ENCODE measurements around the gene CTSD. TPM values are rescaled to one million over a fixed set of nuclear protein-coding genes. Genes with fewer than 3 reads are reported as not detected.

CTSD gene
- polyA plus RNA-seq, 1 of the 3 experiments (the other 2 are of a cell fraction), result 187 TPM

GRCh38 chr11:1812801-1813200 lies 49.1 kb upstream of the CTSD start:
- Histone ChIP-seq H3K4me2 (no peak overlapping the region), H3K36me3 (replicated peaks in 1 of 2; ENCODE audit: control insufficient read depth in 1 of 2, insufficient read depth in 2 of 2, low read length in 1 of 2) (no peaks in the 10 kb centered on the region), H3K4me1 (ENCODE audit: control insufficient read depth in 1 of 2, insufficient read depth in 2 of 2, low read depth in 1 of 2, low read length in 1 of 2) (no peaks in the 10 kb centered on the region), H3F3A (replicated peaks; ENCODE audit: insufficient read depth) (no peaks in the 10 kb centered on the region), H2AFZ (ENCODE audit: low read depth) (no peak overlapping the region), H3K79me2 (ENCODE audit: insufficient read depth) (no peaks in the 10 kb centered on the region), H3K27ac (ENCODE audit: low read depth in 2 of 2, low read length in 1 of 2) (no peak overlapping the region), H4K20me1 (ENCODE audit: insufficient read depth) (no peaks in the 10 kb centered on the region), H3K9me3 (no peaks in the 10 kb centered on the region), H3K4me3 (ENCODE audit: low read depth in 2 of 2, low read length in 1 of 2) (no peak overlapping the region), H3K27me3 (ENCODE audit: insufficient read depth) (no peaks in the 10 kb centered on the region; the same call in 1 of the 2 replicates), H3K9ac (no peak overlapping the region), H3K9me2 (no peaks in the 10 kb centered on the region)
- ChIA-PET CTCF (interaction anchor here (5.7 kb wide), 1 partner anchor 119 kb away, joined by 26 read pairs; no protein-coding TSS in a partner anchor), POLR2A (interaction anchor here (0.6 kb wide), 1 partner anchor 101 kb away, joined by 3 read pairs; no protein-coding TSS in a partner anchor)
- no peak for TF ChIP-seq FOSL2 (IDR thresholded peaks at IDR 0.05; ENCODE audit: borderline replicate concordance, low read depth)
- no peak for TF ChIP-seq REST (IDR thresholded peaks at IDR 0.05; ENCODE audit: low read depth, low read length)
- TF ChIP-seq EP300 (IDR thresholded peaks at IDR 0.05; ENCODE audit: borderline replicate concordance in 1 of 2, low read depth in 1 of 2, low read length in 1 of 2), result no peak
- TF ChIP-seq EZH2phosphoT487 (IDR thresholded peaks at IDR 0.05; ENCODE audit: borderline replicate concordance, low read depth), result no peak
- no peak for TF ChIP-seq FOXM1 (IDR thresholded peaks at IDR 0.05; ENCODE audit: low read depth)
- TF ChIP-seq NRF1 (IDR thresholded peaks at IDR 0.05; ENCODE audit: low read depth, low read length), result no peak
- TF ChIP-seq RXRA (IDR thresholded peaks at IDR 0.05; ENCODE audit: borderline replicate concordance, low read depth), result no peak
- WGBS (ENCODE audit: low lambda C conversion rate), result 77% methylated on average over 15 of the region's 15 CpGs
- DNase-seq, result no peak

GRCh38 chr11:1812274-1812673 lies 48.5 kb upstream of the CTSD start:
- CTCF ChIA-PET, result interaction anchor here (5.7 kb wide), 1 partner anchor 119 kb away, joined by 26 read pairs; no protein-coding TSS in a partner anchor

More at GRCh38 chr11:1812274-1812673, 48.5 kb upstream of the CTSD start:
- DNase-seq, result no peak
- H3K4me2 ChIP-seq, result no peak overlapping the region
- no peak for TF ChIP-seq FOXM1 (IDR thresholded peaks at IDR 0.05; ENCODE audit: low read depth)
- no peak for TF ChIP-seq NFIC (IDR thresholded peaks at IDR 0.05; ENCODE audit: borderline replicate concordance)
- TF ChIP-seq RFX5 (IDR thresholded peaks at IDR 0.05; ENCODE audit: low read length), result no peak
- TF ChIP-seq RCOR1 (IDR thresholded peaks at IDR 0.05; ENCODE audit: low read length), result no peak
- no peak for TF ChIP-seq TCF12 (IDR thresholded peaks at IDR 0.05)
- H3K79me2 ChIP-seq (ENCODE audit: insufficient read depth), result no peaks in the 10 kb centered on the region
- H3K4me1 ChIP-seq (ENCODE audit: control insufficient read depth in 1 of 2, insufficient read depth in 2 of 2, low read depth in 1 of 2, low read length in 1 of 2), result no peaks in the 10 kb centered on the region
- H3K4me3 ChIP-seq (ENCODE audit: low read depth in 2 of 2, low read length in 1 of 2), result no peak overlapping the region
- H3K27ac ChIP-seq (ENCODE audit: low read depth in 2 of 2, low read length in 1 of 2), result no peak overlapping the region
- H3K9me3 ChIP-seq, result no peaks in the 10 kb centered on the region
- H3K36me3 ChIP-seq (replicated peaks in 1 of 2; ENCODE audit: control insufficient read depth in 1 of 2, insufficient read depth in 2 of 2, low read length in 1 of 2), result no peaks in the 10 kb centered on the region
- H3K27me3 ChIP-seq (ENCODE audit: insufficient read depth), result no peaks in the 10 kb centered on the region; the same call in 1 of the 2 replicates
- no peaks in the 10 kb centered on the region for H3F3A ChIP-seq (replicated peaks; ENCODE audit: insufficient read depth)
- no peak overlapping the region for H2AFZ ChIP-seq (ENCODE audit: low read depth)
- WGBS (ENCODE audit: low lambda C conversion rate), result 42% methylated on average over 5 of the region's 5 CpGs
- H3K9ac ChIP-seq, result no peak overlapping the region
- H4K20me1 ChIP-seq (ENCODE audit: insufficient read depth), result no peaks in the 10 kb centered on the region
- no peaks in the 10 kb centered on the region for H3K9me2 ChIP-seq
- POLR2A ChIA-PET, result no interaction called here
